SK-MEL-5 (cell line): Measurements from ENCODE around the gene RXRA. TPM values are rescaled to one million over a fixed set of nuclear protein-coding genes. Genes with fewer than 3 reads are reported as not detected.

Experiments used
- DNase-seq: peaks from one replicate; pipeline ENCODE4 v3.0.0-alpha.2; 2016; ENCODE audit warnings: low read depth, low spot score
- in situ Hi-C: cut with HindIII; loops from 2 replicates; pipeline ENCODE4 v1.10.0; 2016; ENCODE audit warnings: low sequenced_read_pairs, high pct_unique_total_duplicates, low pct_unique_long_range_greater_than_20kb
- total RNA-seq: library from RNA; depleted of rRNA; stranded (reverse); fragments of >200 nt; shearing (Covaris generic); gene quantifications from 2 replicates; pipeline ENCODE4 v1.2.3, GENCODE V29; 2014

The RXRA gene
- total RNA-seq, 1 experiment from 2014 or later, result 8.5 TPM

- in situ Hi-C loops, result no loop called here
- no peak for DNase-seq
Measured at GRCh38 chr9:134319306-134320125, 6.7 kb upstream of the RXRA start.

- in situ Hi-C loops, result no loop called here
- DNase-seq, result no peak
Measured at GRCh38 chr9:134320126-134320867, 6.0 kb upstream of the RXRA start.

GRCh38 chr9:134320868-134321471, 5.3 kb upstream of the RXRA start:
- no peak for DNase-seq
- in situ Hi-C loops, result no loop called here

DNA sequence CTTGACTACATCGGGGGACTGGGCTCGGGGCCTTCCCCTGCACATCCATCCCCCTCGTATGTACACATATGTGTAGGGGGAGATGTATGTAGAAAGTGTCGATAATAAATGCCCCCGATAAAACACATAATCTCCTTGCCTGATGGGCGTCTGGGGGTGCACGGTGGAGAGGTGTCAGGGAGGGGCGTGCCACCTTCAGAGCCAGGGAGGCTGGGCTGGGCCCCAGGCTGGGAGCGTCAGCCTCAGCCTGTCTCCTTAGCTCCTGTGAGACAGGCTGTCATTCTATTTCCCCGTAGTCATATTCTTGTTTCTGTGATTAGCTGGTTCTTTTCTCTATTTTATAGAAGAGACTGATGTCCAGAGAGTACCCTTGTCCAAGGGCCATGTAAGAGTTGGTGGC, 4.7 kb upstream of the RXRA start:
- DNase-seq, result no peak
- in situ Hi-C loops, result no loop called here

- in situ Hi-C loops, result no loop called here
- DNase-seq, result no peak
Measured at GRCh38 chr9:134321946-134322741, 4.1 kb upstream of the RXRA start.

DNA sequence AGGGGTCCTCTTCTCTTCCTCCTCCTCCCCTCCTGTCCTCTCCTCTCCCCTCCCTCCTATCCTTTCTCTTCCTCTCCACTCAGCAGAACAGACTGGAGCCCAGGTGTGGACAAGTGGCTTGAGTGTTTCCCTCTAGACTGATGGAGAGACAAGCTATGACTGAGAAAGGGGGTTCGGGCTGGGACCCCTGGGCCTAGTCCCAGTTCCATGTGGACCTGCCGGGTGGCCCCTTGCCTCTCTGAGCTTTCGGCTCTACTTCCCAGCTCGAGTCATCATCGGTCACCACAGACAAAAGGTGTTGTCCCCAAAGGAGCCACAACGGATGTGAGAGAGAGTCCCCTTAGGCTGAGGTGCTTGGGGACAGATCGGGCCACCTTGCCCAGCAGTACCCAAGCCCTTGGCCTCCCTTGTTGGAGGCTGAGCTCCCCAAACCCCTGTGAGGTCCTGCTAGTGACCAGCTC, 3.4 kb upstream of the RXRA start:
- no peak for DNase-seq
- in situ Hi-C loops, result no loop called here

GRCh38 chr9:134323741-134324358, 2.4 kb upstream of the RXRA start:
- no peak for DNase-seq
- in situ Hi-C loops, result no loop called here

DNA sequence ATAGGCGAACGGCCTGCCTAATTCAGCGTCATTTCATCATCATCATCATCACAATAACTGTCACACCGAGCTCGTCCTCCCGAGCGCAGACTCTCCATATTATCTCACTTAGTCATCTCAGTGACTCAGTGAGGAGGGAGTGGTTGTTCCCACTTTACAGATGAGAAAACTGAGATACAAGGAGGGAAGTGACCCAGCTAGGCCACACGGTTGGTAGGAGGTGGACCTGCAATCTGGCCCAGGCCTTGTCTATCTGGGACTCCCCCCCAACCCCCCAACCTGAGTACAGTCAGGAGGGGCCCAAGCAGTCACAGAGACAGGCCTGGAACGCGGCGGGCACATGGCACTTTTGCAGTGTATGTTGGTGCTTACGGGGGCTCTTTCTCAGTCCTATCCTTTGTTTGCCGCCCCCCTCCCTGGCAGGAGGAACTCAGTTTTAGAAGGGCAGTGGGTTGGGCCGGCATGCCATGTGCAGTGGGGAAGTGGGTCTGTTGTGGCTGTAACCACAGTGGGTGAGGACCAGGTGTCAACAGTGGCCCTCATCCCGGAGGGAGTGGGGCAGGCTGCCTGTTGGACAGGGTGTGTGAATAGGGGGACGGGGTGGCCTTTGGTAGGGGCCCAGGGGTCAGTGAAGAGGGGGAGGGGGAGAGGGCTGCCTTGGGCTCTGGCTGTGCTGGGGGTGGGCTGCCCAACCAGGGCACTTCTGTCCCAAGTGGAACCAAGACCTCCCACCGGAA, 1.7 kb upstream of the RXRA start:
- in situ Hi-C loops, result no loop called here
- DNase-seq, result no peak

DNA sequence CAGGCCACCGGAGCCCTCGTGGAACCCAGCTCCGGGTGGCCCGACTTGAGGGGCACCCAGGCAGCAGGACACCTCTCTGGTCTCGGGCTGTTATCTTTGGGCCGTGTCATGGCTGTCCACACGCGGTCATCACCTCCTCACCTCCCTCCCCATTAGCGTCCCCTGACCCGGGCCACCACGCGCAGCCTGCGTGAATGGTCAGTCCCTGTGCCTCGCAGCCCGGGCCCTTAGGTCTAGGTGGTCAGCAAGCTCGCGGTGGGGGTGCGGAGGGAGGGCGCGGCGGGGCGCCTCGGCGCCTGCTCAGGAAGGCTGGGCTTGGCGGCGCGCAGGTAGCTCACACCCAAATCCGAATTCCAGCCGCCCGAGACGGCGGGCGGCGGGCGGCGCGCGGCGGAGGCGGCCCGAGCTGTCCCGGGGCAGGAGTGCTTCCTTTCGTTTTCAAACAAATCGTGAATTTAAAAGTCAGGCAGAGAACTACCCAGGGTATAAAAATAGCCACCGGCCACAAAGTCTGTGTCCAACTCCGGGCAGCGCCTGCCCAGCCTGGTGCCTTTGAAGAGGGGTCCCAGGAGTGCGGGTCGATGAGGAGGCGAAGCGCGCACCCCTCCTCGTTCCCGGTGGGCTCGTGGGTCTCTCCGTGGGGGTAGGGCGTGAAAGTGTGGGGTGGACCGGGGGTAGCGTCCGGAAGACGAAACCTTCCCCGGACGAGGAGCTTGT, 1.0 kb upstream of the RXRA start:
- DNase-seq, result peak; percentile 8

DNA sequence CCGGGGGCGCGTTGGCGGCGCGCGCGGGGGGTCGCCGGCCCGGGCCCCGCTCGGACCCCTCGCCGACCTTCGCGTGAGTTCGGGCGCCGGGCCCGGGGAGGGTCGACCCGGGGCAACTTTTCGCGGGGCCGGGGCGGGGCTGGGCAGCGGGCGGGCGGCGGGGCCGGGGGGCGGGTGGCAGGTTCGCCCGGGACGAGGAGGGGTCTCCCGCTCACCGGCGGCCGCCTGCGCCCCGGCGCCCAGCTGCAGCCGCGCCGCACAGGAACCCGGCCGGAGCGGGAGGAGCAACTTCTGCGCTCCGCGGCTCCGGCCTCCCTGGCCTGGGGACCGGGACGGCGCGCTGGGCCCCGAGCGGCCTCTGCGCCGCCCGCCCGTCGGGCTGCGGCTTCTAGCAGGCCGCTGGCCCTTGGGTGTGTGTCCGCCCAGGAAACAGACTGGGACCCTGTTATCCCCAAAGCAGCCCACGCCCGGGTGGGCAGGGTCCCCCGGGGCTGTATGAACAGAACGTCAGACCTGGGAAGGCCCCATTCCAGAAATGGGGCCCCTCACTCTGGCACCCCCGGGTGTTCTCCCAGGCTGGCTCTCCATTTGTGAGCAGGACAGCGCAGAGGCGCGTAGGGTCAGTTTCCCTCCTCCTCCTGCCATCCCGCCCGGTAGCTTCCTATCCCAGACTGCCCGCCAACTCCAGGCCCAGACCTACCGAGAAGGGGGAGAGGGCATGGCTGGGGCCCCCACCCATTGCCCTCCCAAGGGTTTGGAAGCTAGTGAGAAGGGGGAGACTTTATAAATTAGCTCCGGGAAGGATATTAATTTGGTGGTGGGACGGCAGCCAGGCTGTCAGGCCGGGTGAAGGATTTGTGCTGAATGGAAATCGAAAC, 708 bp downstream of the RXRA start:
- in situ Hi-C loops, result no loop called here
- DNase-seq, result peak; percentile 3

More for the DNA sequence above, 1.0 kb upstream of the RXRA start:
- in situ Hi-C loops, result no loop called here

DNA sequence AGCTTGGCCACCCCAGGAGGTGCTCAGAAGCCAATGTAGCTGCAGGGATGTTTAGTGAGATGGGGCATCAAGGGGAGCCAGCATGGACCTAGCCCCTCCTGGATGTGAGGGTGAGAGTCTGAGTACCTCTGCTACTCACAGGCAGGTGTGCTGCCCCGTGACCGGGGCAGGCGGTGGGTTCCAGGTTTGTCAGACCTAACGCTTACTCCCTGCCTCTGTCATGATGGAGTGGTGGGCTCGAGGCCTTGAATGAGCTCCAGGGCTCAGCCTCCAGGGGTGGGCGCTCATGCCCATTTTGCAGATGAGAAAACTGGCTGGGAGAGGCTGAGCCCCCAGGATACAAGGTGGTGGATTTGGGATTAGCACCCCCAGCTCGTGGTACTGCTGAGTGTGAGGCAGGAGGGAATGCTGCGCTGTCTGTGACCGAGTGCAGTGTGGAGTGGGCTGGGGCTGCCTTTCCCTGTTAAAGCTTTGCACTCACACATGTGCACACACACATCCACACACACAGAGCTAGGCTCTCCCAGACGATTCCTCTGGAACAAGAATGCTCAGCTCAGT, 1.5 kb downstream of the RXRA start:
- in situ Hi-C loops, result no loop called here
- DNase-seq, result no peak

GRCh38 chr9:134328341-134328840, 2.1 kb downstream of the RXRA start:
- in situ Hi-C loops, result no loop called here
- no peak for DNase-seq

GRCh38 chr9:134328841-134329575, 2.8 kb downstream of the RXRA start:
- in situ Hi-C loops, result no loop called here
- DNase-seq, result no peak

GRCh38 chr9:134329576-134329855, 3.3 kb downstream of the RXRA start:
- in situ Hi-C loops, result no loop called here

More at GRCh38 chr9:134329576-134329855, 3.3 kb downstream of the RXRA start:
- DNase-seq, result no peak
